Thymus (tissue), 11 donors: ENCODE data around the gene GATAD2A. TPM values are rescaled to one million over a fixed set of nuclear protein-coding genes. Genes with fewer than 3 reads are reported as not detected.

Experiments
- DNase-seq, 9 donors: peaks; one replicate each; pipeline ENCODE4 v3.0.0-alpha.2; 2013; ENCODE audit warnings: low spot score in 9 of 9, low read depth in 6 of 9, missing footprints in 1 of 9
- H3K27ac ChIP-seq, 2 donors: one replicate each; pipeline ENCODE4 v1.5.1; 2013; ENCODE audit warnings: control low read depth in 1 of 2, low read depth in 1 of 2, low read length in 1 of 2, mild to moderate bottlenecking in 1 of 2, moderate library complexity in 1 of 2
- H3K27me3 ChIP-seq, 2 donors: one replicate each; pipeline ENCODE4 v1.5.1; 2013; ENCODE audit warnings: low read length in 1 of 2; ENCODE audit not compliant: control insufficient read depth in 2 of 2, insufficient read depth in 1 of 2
- H3K36me3 ChIP-seq, 2 donors: one replicate each; pipeline ENCODE4 v1.5.1; 2013; ENCODE audit warnings: low read length in 1 of 2, mild to moderate bottlenecking in 1 of 2, moderate library complexity in 1 of 2; ENCODE audit not compliant: control insufficient read depth in 2 of 2, insufficient read depth in 2 of 2
- H3K4me1 ChIP-seq, 2 donors: one replicate each; pipeline ENCODE4 v1.5.1; 2013; ENCODE audit warnings: low read length in 2 of 2; ENCODE audit not compliant: control insufficient read depth in 2 of 2, insufficient read depth in 2 of 2
- H3K4me3 ChIP-seq, 2 donors: one replicate each; pipeline ENCODE4 v1.5.1; 2013; ENCODE audit warnings: low read length in 2 of 2, control low read depth in 1 of 2, mild to moderate bottlenecking in 1 of 2
- H3K9me3 ChIP-seq, 2 donors: one replicate each; pipeline ENCODE4 v1.5.1; 2013; ENCODE audit warnings: low read length in 1 of 2, mild to moderate bottlenecking in 1 of 2; ENCODE audit not compliant: control insufficient read depth in 2 of 2, insufficient read depth in 1 of 2
- WGBS: extraction: QIAGEN DNeasy Blood & Tissue Kit; methylation state at CpG from one replicate; pipeline ENCODE4 v1.1.7; 2013; 5-methylcytosine and 5-hydroxymethylcytosine counted together
- polyA plus RNA-seq: library from polyadenylated mRNA; stranded (reverse); fragments of 200-250 nt; gene quantifications from one replicate; pipeline ENCODE4 v1.2.3, GENCODE V29; 2013
- total RNA-seq: library from RNA; stranded (reverse); fragments of 120-200 nt; gene quantifications from one replicate; pipeline ENCODE4 v1.2.4, GENCODE V29; 2013
- donor health status: healthy.

Gene GATAD2A
- total and polyA plus RNA-seq, 2 donors: 20.9 to 24.9 TPM

DNA sequence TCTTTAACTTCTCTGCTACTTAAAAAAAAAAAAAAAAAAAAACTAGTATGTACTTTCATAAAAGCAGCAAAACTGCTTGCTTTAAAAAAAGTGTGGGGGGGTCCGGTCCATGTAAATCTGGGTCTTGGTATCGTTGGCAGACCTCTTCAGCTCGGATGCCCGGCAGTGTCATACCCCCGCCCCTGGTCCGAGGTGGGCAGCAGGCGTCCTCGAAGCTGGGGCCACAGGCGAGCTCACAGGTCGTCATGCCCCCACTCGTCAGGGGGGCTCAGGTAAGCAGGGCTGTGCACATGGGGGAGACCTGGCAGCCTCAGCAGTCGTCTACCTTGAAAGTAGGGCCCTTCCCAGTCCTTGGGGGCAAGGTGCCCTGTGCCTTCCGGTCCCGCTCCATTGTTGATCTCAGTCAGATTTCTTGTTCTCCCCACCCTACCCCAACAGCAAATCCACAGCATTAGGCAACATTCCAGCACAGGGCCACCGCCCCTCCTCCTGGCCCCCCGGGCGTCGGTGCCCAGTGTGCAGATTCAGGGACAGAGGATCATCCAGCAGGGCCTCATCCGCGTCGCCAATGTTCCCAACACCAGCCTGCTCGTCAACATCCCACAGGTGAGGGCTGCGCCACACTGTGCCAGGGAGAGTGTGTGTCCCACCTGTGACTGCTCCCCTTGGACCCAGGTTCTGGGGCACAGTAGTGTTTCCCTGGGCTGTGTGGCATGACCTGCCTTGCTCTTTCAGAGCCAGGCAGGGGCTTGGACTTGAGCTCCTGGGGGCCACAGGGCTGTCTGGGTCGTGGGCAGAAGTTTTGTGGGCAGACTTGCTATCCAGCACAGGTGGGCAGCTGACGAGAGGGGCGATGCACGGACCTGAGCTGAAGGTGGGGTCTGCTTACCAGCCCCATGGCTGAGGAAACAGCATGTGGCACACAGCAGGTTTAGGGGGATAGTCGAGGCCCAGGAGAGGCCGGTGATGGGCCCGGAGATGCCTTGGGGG lies 90.4 kb downstream of the GATAD2A start:
- Histone ChIP-seq H3K9me3 (peaks cover 0 to 1% of the 10 kb centered on the region in 2 donors), H3K4me3 (no peak overlapping the region), H3K4me1 (no peaks in the 10 kb centered on the region), H3K27me3 (no peaks in the 10 kb centered on the region), H3K27ac (no peak overlapping the region), H3K36me3 (peaks cover 90 to 94% of the 10 kb centered on the region in 2 donors)
- no peak for DNase-seq
- 97% methylated on average over 30 of the region's 30 CpGs for WGBS

GRCh38 chr19:19498255-19498991 lies 92.9 kb downstream of the GATAD2A start:
- Histone ChIP-seq H3K27ac (no peak overlapping the region), H3K36me3 (peaks cover 93 to 96% of the 10 kb centered on the region in 2 donors), H3K4me3 (no peak overlapping the region), H3K27me3 (no peaks in the 10 kb centered on the region), H3K4me1 (no peaks in the 10 kb centered on the region), H3K9me3 (peaks cover 0 to 1% of the 10 kb centered on the region in 2 donors)
- DNase-seq: no peak
- 98% methylated on average over 33 of the region's 33 CpGs for WGBS

DNA sequence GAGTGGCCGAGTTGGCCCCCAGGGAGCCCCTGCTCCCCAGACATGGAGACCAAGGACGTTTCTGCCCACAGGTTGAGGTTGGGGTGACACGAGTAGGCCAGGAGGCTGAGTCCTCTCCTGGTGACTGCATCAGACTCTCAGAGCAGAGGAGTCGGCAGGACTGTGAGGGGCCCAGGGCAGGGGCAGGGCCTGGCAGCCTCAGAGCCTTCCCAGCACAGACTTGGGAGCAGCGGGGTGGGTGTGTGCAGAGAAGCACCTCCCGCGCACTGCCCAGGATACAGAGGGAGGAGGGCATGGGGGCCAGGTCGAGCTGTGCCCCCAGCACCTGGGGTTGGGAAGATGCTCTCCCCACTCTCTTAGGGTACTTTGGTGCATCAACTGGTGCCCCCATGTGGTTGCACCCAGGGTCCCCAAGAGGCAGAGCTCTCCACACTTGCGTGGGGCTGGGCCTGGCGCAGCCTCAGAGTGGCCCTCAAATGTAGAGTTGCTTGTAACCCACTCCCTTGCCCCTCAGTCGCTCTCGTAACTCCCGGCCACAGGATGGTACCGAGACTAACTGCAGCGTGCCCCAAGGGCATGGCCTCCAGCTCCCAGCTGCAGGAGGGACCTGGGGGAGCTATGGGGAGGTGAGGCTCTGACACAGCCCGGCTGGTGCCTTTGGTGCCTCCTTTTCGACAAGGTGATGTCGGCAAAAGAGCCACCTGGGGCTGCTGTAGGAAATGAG lies 94.0 kb downstream of the GATAD2A start:
- Histone ChIP-seq H3K4me3 (no peak overlapping the region), H3K9me3 (peaks cover 1 to 4% of the 10 kb centered on the region in 2 donors), H3K36me3 (peaks cover 95 to 96% of the 10 kb centered on the region in 2 donors), H3K27ac (no peak overlapping the region), H3K27me3 (no peaks in the 10 kb centered on the region), H3K4me1 (no peaks in the 10 kb centered on the region)
- WGBS: 96% methylated on average over 18 of the region's 18 CpGs
- no peak for DNase-seq

DNA sequence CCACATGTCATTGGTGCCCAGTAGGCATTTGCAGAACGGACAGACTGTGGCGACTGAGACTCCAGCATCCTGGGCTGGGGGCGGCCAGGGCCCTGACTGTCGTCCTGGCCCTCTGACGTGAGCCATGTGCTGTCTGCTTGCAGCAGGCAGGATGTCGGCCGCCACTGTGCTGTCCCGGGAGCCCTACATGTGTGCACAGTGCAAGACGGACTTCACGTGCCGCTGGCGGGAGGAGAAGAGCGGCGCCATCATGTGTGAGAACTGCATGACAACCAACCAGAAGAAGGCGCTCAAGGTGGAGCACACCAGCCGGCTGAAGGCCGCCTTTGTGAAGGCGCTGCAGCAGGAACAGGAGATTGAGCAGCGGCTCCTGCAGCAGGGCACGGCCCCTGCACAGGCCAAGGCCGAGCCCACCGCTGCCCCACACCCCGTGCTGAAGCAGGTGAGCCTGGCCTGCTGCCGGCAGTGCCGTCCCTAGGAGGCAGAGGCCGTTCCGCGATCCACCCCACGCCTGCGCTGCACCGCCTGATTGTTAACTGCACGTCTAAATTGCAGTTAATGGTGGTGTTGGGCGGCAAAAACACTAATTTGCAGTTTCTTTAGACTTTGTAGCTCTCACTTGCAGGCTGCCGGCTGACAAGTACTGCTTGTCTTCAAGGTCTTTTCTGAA lies 95.6 kb downstream of the GATAD2A start:
- DNase-seq: no peak
- H3K4me3 ChIP-seq: no peak overlapping the region
- 98% methylated on average over 34 of the region's 34 CpGs for WGBS

GRCh38 chr19:19501798-19502197 lies 96.3 kb downstream of the GATAD2A start:
- H3K9me3 ChIP-seq: peaks cover 1 to 4% of the 10 kb centered on the region in 2 donors
- no peaks in the 10 kb centered on the region for H3K4me1 ChIP-seq
- no peak overlapping the region for H3K27ac ChIP-seq
- H3K36me3 ChIP-seq: peaks cover 96 to 100% of the 10 kb centered on the region in 2 donors
- 98% methylated on average over 26 of the region's 26 CpGs for WGBS
- DNase-seq: no peak
- H3K27me3 ChIP-seq: no peaks in the 10 kb centered on the region
- no peak overlapping the region for H3K4me3 ChIP-seq

More for the DNA sequence above, 95.6 kb downstream of the GATAD2A start:
- no peak overlapping the region for H3K27ac ChIP-seq
- H3K36me3 ChIP-seq: peaks cover 96 to 100% of the 10 kb centered on the region in 2 donors
- no peaks in the 10 kb centered on the region for H3K4me1 ChIP-seq
- H3K9me3 ChIP-seq: peaks cover 1 to 4% of the 10 kb centered on the region in 2 donors
- H3K27me3 ChIP-seq: no peaks in the 10 kb centered on the region

DNA sequence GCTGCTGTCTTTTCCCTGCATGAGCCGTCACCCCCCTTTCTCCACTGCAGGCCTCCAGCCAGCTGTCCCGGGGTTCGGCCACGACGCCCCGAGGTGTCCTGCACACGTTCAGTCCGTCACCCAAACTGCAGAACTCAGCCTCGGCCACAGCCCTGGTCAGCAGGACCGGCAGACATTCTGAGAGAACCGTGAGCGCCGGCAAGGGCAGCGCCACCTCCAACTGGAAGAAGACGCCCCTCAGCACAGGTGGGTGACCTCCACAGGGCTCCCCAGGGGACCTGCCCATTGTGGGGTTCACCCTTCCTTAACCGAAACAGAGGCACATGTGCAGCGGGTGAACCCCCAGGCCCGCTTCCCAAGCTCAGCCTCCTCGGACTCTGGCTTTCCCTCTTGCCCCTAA lies 96.8 kb downstream of the GATAD2A start:
- no peaks in the 10 kb centered on the region for H3K4me1 ChIP-seq
- peaks cover 95 to 98% of the 10 kb centered on the region in 2 donors for H3K36me3 ChIP-seq
- H3K4me3 ChIP-seq: no peak overlapping the region
- no peak for DNase-seq
- WGBS: 98% methylated on average over 19 of the region's 19 CpGs
- H3K9me3 ChIP-seq: peaks cover 1 to 4% of the 10 kb centered on the region in 2 donors
- H3K27ac ChIP-seq: no peak overlapping the region
- no peaks in the 10 kb centered on the region for H3K27me3 ChIP-seq

DNA sequence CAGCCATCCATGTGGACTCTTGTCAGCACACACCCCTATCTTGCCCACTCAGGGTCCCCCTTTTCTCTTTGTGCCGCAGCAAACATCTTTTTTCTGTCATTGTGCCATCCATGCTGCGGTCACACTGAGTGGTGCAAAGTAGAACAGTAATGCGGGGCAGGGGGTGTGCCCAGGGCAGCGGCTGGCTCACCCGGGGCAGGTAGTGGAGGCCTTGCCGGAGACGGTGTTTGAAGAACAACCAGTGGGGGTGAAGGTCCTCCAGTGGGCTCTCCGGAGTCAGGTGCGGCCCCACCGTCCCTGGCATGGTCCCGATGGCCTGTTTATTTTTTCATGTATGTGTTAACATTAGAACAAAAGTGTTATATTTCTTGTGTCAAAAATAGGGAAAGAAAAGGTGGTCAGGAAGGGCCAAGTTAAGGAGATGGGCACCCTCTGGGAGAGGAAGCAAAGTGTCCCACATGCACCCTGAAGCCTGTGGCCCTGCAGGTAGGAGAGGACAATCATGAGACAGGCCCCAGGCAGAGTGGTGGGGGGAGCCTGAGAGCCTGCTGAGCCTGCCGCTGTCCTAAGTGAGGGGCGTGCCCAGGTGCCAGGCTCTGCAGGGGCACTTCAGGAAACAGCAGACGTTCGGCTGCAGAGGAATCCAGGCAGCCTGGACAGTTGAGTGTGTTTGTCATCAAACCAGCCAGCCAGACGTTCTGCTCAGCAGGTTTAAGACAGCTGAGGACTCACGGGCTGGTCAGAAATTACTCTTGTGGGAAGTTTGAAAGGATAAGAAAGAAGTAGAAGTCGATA lies 97.5 kb downstream of the GATAD2A start:
- DNase-seq: no peak
- 97% methylated on average over 18 of the region's 18 CpGs for WGBS
- peaks cover 1 to 4% of the 10 kb centered on the region in 2 donors for H3K9me3 ChIP-seq
- no peak overlapping the region for H3K4me3 ChIP-seq
- no peaks in the 10 kb centered on the region for H3K4me1 ChIP-seq
- no peak overlapping the region for H3K27ac ChIP-seq
- H3K27me3 ChIP-seq: no peaks in the 10 kb centered on the region
- H3K36me3 ChIP-seq: peaks cover 95 to 97% of the 10 kb centered on the region in 2 donors
